K562 treated with DMSO at 1 percent for 48 hours (cell line): ENCODE results near the gene SPATA31C1. TPM values are rescaled to one million over a fixed set of nuclear protein-coding genes. Genes with fewer than 3 reads are reported as not detected.

Experiments
- total RNA-seq: library from RNA; unstranded; fragments of 300-600 nt; gene quantifications from 2 replicates; pipeline ENCODE4 v1.2.3, GENCODE V29; 2022; ENCODE audit warnings: low replicate concordance; ENCODE audit errors: extremely low read depth

SPATA31C1 gene
- not detected in 2 replicates for total RNA-seq

GRCh38 chr9:87917662-87918061 is at the start of gene SPATA31C1:
Gene SPATA31C1 (plus strand): TSS chr9:87917962.

GRCh38 chr9:87882627-87883026 is 35.1 kb upstream of the SPATA31C1 start, which contains the start of gene SPATA31E1:
Gene SPATA31E1 (plus strand): TSS chr9:87882877. CDS start chr9:87882892, 15 bp downstream.

Other genes starting within 250 kb of the SPATA31C1 start
- gene CTSL, start 191.8 kb upstream of the SPATA31C1 start, total RNA-seq: not detected in 2 replicates
- gene SPATA31E1, start 35.1 kb upstream of the SPATA31C1 start, total RNA-seq: not detected in 2 replicates
- gene CDK20, start 56.6 kb downstream of the SPATA31C1 start, total RNA-seq: not detected in 2 replicates
- not detected in 2 replicates for gene SPATA31C2, start 220.5 kb downstream of the SPATA31C1 start, total RNA-seq